ENCODE data around the gene CLASP1. TPM values are rescaled to one million over a fixed set of nuclear protein-coding genes. Genes with fewer than 3 reads are reported as not detected.

The CLASP1 gene
- total and polyA plus RNA-seq, 2 of the 8 experiments (the other 6 are each of a cell fraction or from before 2014, with no cell fraction given), result 7.3 to 53.9 TPM

- TF ChIP-seq, protein P1, sequence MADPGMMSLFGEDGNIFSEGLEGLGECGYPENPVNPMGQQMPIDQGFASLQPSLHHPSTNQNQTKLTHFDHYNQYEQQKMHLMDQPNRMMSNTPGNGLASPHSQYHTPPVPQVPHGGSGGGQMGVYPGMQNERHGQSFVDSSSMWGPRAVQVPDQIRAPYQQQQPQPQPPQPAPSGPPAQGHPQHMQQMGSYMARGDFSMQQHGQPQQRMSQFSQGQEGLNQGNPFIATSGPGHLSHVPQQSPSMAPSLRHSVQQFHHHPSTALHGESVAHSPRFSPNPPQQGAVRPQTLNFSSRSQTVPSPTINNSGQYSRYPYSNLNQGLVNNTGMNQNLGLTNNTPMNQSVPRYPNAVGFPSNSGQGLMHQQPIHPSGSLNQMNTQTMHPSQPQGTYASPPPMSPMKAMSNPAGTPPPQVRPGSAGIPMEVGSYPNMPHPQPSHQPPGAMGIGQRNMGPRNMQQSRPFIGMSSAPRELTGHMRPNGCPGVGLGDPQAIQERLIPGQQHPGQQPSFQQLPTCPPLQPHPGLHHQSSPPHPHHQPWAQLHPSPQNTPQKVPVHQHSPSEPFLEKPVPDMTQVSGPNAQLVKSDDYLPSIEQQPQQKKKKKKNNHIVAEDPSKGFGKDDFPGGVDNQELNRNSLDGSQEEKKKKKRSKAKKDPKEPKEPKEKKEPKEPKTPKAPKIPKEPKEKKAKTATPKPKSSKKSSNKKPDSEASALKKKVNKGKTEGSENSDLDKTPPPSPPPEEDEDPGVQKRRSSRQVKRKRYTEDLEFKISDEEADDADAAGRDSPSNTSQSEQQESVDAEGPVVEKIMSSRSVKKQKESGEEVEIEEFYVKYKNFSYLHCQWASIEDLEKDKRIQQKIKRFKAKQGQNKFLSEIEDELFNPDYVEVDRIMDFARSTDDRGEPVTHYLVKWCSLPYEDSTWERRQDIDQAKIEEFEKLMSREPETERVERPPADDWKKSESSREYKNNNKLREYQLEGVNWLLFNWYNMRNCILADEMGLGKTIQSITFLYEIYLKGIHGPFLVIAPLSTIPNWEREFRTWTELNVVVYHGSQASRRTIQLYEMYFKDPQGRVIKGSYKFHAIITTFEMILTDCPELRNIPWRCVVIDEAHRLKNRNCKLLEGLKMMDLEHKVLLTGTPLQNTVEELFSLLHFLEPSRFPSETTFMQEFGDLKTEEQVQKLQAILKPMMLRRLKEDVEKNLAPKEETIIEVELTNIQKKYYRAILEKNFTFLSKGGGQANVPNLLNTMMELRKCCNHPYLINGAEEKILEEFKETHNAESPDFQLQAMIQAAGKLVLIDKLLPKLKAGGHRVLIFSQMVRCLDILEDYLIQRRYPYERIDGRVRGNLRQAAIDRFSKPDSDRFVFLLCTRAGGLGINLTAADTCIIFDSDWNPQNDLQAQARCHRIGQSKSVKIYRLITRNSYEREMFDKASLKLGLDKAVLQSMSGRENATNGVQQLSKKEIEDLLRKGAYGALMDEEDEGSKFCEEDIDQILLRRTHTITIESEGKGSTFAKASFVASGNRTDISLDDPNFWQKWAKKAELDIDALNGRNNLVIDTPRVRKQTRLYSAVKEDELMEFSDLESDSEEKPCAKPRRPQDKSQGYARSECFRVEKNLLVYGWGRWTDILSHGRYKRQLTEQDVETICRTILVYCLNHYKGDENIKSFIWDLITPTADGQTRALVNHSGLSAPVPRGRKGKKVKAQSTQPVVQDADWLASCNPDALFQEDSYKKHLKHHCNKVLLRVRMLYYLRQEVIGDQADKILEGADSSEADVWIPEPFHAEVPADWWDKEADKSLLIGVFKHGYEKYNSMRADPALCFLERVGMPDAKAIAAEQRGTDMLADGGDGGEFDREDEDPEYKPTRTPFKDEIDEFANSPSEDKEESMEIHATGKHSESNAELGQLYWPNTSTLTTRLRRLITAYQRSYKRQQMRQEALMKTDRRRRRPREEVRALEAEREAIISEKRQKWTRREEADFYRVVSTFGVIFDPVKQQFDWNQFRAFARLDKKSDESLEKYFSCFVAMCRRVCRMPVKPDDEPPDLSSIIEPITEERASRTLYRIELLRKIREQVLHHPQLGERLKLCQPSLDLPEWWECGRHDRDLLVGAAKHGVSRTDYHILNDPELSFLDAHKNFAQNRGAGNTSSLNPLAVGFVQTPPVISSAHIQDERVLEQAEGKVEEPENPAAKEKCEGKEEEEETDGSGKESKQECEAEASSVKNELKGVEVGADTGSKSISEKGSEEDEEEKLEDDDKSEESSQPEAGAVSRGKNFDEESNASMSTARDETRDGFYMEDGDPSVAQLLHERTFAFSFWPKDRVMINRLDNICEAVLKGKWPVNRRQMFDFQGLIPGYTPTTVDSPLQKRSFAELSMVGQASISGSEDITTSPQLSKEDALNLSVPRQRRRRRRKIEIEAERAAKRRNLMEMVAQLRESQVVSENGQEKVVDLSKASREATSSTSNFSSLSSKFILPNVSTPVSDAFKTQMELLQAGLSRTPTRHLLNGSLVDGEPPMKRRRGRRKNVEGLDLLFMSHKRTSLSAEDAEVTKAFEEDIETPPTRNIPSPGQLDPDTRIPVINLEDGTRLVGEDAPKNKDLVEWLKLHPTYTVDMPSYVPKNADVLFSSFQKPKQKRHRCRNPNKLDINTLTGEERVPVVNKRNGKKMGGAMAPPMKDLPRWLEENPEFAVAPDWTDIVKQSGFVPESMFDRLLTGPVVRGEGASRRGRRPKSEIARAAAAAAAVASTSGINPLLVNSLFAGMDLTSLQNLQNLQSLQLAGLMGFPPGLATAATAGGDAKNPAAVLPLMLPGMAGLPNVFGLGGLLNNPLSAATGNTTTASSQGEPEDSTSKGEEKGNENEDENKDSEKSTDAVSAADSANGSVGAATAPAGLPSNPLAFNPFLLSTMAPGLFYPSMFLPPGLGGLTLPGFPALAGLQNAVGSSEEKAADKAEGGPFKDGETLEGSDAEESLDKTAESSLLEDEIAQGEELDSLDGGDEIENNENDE (IDR thresholded peaks at IDR 0.05; ENCODE audit: insufficient replicate concordance, low read length), result no peak
- TF ChIP-seq E2F6 (IDR thresholded peaks at IDR 0.05) (no peak), PHF8 (conservative IDR thresholded peaks at IDR 0.05; ENCODE audit: low read depth, low read length) (no peak), CREB1 (IDR thresholded peaks at IDR 0.05) (no peak), CTBP2 (IDR thresholded peaks at IDR 0.05; ENCODE audit: borderline replicate concordance, insufficient read depth, insufficient read length, low read length) (no peak), CHD2 (IDR thresholded peaks at IDR 0.05; ENCODE audit: low read length) (no peak)
Observed at GRCh38 chr2:121599963-121600651, 49.2 kb downstream of the CLASP1 start (continued).

Data from H1 (cell line).